Lower leg skin (tissue), 3 donors: Measurements from ENCODE around the gene CIB4.

ENCODE experiments used
- CTCF ChIP-seq, 3 donors: fragments of 450-650 bp; IDR thresholded peaks; one replicate each; pipeline ENCODE4 v1.5.1; 2016; ENCODE audit warnings: antibody characterized with exemption in 3 of 3, mild to moderate bottlenecking in 3 of 3, moderate library complexity in 2 of 3
- POLR2A ChIP-seq, 2 donors: fragments of 450-650 bp; IDR thresholded peaks; one replicate each; pipeline ENCODE4 v1.6.1; 2016 to 2017; ENCODE audit warnings: antibody characterized with exemption in 2 of 2, mild to moderate bottlenecking in 1 of 2, moderate library complexity in 1 of 2

GRCh38 chr2:26627350-26628105 is 13.6 kb downstream of the CIB4 start:
- TF ChIP-seq CTCF (IDR thresholded peaks at IDR 0.05) (no peak), POLR2A (IDR thresholded peaks at IDR 0.05) (no peak)
